K562 (cell line): ENCODE measurements around the gene TNIP1. TPM values are rescaled to one million over a fixed set of nuclear protein-coding genes. Genes with fewer than 3 reads are reported as not detected.
A peak's percentile ranks its signal among the peaks of the same experiment; 100 is the strongest.

Experiments
- ARID2 ChIP-seq: fragments of 450-650 bp; IDR thresholded peaks from 2 replicates; pipeline ENCODE4 v1.6.1; 2017; ENCODE audit warnings: antibody characterized with exemption, mild to moderate bottlenecking
- CC2D1A ChIP-seq: fragments of 450-650 bp; IDR thresholded peaks from 2 replicates; pipeline ENCODE4 v1.6.1; 2017; ENCODE audit warnings: mild to moderate bottlenecking
- DPF2 ChIP-seq: fragments of 450-650 bp; IDR thresholded peaks from 2 replicates; pipeline ENCODE4 v1.6.1; 2016
- MAZ ChIP-seq, 2 experiments: fragments of 450-650 bp in 1 of 2; sonication (generic) in 1 of 2; formaldehyde crosslinking; IDR thresholded peaks in 1 of 2; conservative IDR thresholded peaks in 1 of 2; 2 replicates each; pipeline versions ENCODE4 v1.4.0 to v1.5.0; 2020; ENCODE audit warnings: mild to moderate bottlenecking in 1 of 2, missing genetic modification reagents in 1 of 2
- MEF2D ChIP-seq: conservative IDR thresholded peaks from 2 replicates; pipeline ENCODE4 v1.6.1; 2016; ENCODE audit warnings: low read depth, missing genetic modification characterization, missing compliant biosample characterization
- NR2C2 ChIP-seq, 2 experiments: fragments of 200-800 bp in 1 of 2; sonication (Bioruptor generic) in 1 of 2; sonication (generic) in 1 of 2; formaldehyde crosslinking in 1 of 2; IDR thresholded peaks; 2 replicates each; pipeline versions ENCODE4 v1.6.1 to v1.8.0; 2016 to 2022; ENCODE audit warnings: mild to moderate bottlenecking in 1 of 2, missing compliant biosample characterization in 1 of 2, missing genetic modification characterization in 1 of 2, missing genetic modification reagents in 1 of 2
- PHB2 ChIP-seq: fragments of 450-650 bp; IDR thresholded peaks from 2 replicates; pipeline ENCODE4 v1.6.1; 2017; ENCODE audit warnings: low read depth
- RBM15 ChIP-seq: fragments of 200-400 bp; formaldehyde crosslinking; IDR thresholded peaks from 2 replicates; pipeline ENCODE4 v1.6.1; 2018; ENCODE audit warnings: mild to moderate bottlenecking, low read length, moderate library complexity; ENCODE audit not compliant: insufficient read depth
- SMC3 ChIP-seq: conservative IDR thresholded peaks from 2 replicates; pipeline ENCODE4 v1.6.1; 2011; ENCODE audit warnings: low read depth, low read length, improper control_type of control experiment; ENCODE audit not compliant: insufficient read depth
- ZNF384 ChIP-seq: IDR thresholded peaks from 2 replicates; pipeline ENCODE4 v1.6.1; 2012; ENCODE audit warnings: low read depth, low read length, improper control_type of control experiment
- ZNF766 ChIP-seq: fragments of 200-800 bp; sonication (Bioruptor generic); conservative IDR thresholded peaks from 2 replicates; pipeline ENCODE4 v1.6.1; 2016; ENCODE audit warnings: missing genetic modification characterization, missing compliant biosample characterization
- polyA plus RNA-seq, 8 experiments: library from polyadenylated mRNA; depleted of rRNA in 4 of 8; stranded (reverse) in 5 of 8; unstranded in 3 of 8; fragments of >200 nt; fragmentation: Nextera tagmentation in 2 of 8; fragmentation: Illumina TruSeq in 1 of 8; extraction: Ambion mirVana in 2 of 8; extraction: Trizol in 1 of 8; gene quantifications; 2 replicates each; pipeline versions ENCODE4 v1.2.1 to v1.2.3, GENCODE V29; 2011 to 2014; ENCODE audit warnings: inconsistent platforms in 1 of 8, missing spikeins in 1 of 8
- total RNA-seq, 7 experiments: library from RNA; depleted of rRNA in 6 of 7; stranded (reverse); fragments of >200 nt in 6 of 7; fragmentation: Illumina TruSeq in 2 of 7; extraction: Trizol in 2 of 7; gene quantifications; 2 replicates each; pipeline versions ENCODE4 v1.2.1 to v1.2.3, GENCODE V29; 2011 to 2021; ENCODE audit warnings: low replicate concordance in 1 of 7
- TF ChIP-seq, protein P1 (sequence below), 2 experiments: fragments of 450-650 bp; formaldehyde crosslinking in 1 of 2; IDR thresholded peaks; 2 replicates each; pipeline versions ENCODE4 v1.4.0 to v1.6.1; 2014 to 2020; ENCODE audit warnings: mild to moderate bottlenecking in 2 of 2, borderline replicate concordance in 1 of 2, low read depth in 1 of 2
- TF ChIP-seq, protein P2 (sequence below): fragments of 450-650 bp; formaldehyde crosslinking; IDR thresholded peaks from 2 replicates; pipeline ENCODE4 v1.4.0; 2020; ENCODE audit warnings: mild to moderate bottlenecking, moderate library complexity
- TF ChIP-seq, protein P3 (sequence below), 3 experiments: IDR thresholded peaks in 2 of 3; conservative IDR thresholded peaks in 1 of 3; 2 replicates each; pipeline ENCODE4 v1.5.1; 2011 to 2012; ENCODE audit warnings: low read length in 3 of 3, mild to moderate bottlenecking in 3 of 3, control low read depth in 2 of 3, improper control_type of control experiment in 1 of 3, inconsistent platforms in 1 of 3, low read depth in 1 of 3, mixed read lengths in 1 of 3, moderate library complexity in 1 of 3; ENCODE audit not compliant: insufficient read depth in 2 of 3

Gene TNIP1
- total and polyA plus RNA-seq, 9 of the 15 experiments (the other 6 are each of a cell fraction or from before 2014, with no cell fraction given): 0.46 to 41.0 (median 24.6) TPM

DNA sequence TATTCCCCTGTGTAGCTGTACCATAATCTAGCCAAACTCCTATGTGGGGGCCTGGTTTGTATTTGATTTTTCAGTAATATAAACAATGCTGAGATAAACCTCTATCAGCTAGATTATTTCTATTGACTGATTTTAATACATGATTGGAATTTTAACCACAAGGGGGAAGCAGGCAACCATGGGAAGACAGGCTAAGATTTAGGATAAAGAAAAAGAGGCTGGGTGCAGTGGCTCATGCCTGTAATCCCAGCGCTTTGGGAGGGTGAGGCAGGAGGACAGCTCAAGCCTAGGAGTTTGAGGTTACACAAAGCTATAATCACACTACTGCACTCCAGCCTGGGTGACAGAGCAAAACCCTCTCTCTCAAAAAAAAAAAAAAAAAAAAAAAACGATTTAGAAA lies 78.6 kb downstream of the TNIP1 start (continued):
- TF ChIP-seq, protein P1, sequence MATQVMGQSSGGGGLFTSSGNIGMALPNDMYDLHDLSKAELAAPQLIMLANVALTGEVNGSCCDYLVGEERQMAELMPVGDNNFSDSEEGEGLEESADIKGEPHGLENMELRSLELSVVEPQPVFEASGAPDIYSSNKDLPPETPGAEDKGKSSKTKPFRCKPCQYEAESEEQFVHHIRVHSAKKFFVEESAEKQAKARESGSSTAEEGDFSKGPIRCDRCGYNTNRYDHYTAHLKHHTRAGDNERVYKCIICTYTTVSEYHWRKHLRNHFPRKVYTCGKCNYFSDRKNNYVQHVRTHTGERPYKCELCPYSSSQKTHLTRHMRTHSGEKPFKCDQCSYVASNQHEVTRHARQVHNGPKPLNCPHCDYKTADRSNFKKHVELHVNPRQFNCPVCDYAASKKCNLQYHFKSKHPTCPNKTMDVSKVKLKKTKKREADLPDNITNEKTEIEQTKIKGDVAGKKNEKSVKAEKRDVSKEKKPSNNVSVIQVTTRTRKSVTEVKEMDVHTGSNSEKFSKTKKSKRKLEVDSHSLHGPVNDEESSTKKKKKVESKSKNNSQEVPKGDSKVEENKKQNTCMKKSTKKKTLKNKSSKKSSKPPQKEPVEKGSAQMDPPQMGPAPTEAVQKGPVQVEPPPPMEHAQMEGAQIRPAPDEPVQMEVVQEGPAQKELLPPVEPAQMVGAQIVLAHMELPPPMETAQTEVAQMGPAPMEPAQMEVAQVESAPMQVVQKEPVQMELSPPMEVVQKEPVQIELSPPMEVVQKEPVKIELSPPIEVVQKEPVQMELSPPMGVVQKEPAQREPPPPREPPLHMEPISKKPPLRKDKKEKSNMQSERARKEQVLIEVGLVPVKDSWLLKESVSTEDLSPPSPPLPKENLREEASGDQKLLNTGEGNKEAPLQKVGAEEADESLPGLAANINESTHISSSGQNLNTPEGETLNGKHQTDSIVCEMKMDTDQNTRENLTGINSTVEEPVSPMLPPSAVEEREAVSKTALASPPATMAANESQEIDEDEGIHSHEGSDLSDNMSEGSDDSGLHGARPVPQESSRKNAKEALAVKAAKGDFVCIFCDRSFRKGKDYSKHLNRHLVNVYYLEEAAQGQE (IDR thresholded peaks at IDR 0.05; ENCODE audit: borderline replicate concordance): peak; percentile 86
- TF ChIP-seq, protein P1 (CRISPR knock-in tag; IDR thresholded peaks at IDR 0.05; ENCODE audit: low read depth): no peak
- TF ChIP-seq CC2D1A: peak; percentile 52; the same call in 1 of the 2 replicates
- no peak for TF ChIP-seq NR2C2 (CRISPR knock-in tag; IDR thresholded peaks at IDR 0.05)
- TF ChIP-seq NR2C2 (tag; IDR thresholded peaks at IDR 0.05): no peak
- peak in 1 of 2 experiments; percentile 33; a peak in 1 of 4 replicates for TF ChIP-seq MAZ (CRISPR knock-in tag; conservative IDR thresholded peaks at IDR 0.05 in 1 of 2, IDR thresholded peaks at IDR 0.05 in 1 of 2)
- TF ChIP-seq MEF2D (tag): no peak
- peak; percentile 55 for TF ChIP-seq ZNF384
- TF ChIP-seq, protein P2, sequence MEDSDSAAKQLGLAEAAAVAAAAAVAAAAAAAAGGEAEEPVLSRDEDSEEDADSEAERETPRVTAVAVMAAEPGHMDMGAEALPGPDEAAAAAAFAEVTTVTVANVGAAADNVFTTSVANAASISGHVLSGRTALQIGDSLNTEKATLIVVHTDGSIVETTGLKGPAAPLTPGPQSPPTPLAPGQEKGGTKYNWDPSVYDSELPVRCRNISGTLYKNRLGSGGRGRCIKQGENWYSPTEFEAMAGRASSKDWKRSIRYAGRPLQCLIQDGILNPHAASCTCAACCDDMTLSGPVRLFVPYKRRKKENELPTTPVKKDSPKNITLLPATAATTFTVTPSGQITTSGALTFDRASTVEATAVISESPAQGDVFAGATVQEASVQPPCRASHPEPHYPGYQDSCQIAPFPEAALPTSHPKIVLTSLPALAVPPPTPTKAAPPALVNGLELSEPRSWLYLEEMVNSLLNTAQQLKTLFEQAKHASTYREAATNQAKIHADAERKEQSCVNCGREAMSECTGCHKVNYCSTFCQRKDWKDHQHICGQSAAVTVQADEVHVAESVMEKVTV (CRISPR knock-in tag): peak; percentile 84
- TF ChIP-seq, protein P3, sequence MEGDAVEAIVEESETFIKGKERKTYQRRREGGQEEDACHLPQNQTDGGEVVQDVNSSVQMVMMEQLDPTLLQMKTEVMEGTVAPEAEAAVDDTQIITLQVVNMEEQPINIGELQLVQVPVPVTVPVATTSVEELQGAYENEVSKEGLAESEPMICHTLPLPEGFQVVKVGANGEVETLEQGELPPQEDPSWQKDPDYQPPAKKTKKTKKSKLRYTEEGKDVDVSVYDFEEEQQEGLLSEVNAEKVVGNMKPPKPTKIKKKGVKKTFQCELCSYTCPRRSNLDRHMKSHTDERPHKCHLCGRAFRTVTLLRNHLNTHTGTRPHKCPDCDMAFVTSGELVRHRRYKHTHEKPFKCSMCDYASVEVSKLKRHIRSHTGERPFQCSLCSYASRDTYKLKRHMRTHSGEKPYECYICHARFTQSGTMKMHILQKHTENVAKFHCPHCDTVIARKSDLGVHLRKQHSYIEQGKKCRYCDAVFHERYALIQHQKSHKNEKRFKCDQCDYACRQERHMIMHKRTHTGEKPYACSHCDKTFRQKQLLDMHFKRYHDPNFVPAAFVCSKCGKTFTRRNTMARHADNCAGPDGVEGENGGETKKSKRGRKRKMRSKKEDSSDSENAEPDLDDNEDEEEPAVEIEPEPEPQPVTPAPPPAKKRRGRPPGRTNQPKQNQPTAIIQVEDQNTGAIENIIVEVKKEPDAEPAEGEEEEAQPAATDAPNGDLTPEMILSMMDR (IDR thresholded peaks at IDR 0.05 in 2 of 3, conservative IDR thresholded peaks at IDR 0.05 in 1 of 3; ENCODE audit: insufficient read depth in 2 of 3, low read depth in 1 of 3, low read length in 3 of 3): peak; percentile 56 to 82 (median 68); a peak in 5 of 6 replicates
- TF ChIP-seq PHB2: no peak
- 0 out of 2 replicates have a peak, but pooled peaks have one; percentile 8 for TF ChIP-seq DPF2
- TF ChIP-seq RBM15: no peak
- peak; percentile 78; the same call in 1 of the 2 replicates for TF ChIP-seq ZNF766 (CRISPR knock-in tag)
- TF ChIP-seq ARID2: peak; percentile 91
- TF ChIP-seq SMC3: peak; percentile 65
